DND-41 (cell line): ENCODE measurements around the gene ASPSCR1.

Source experiments
- EZH2 ChIP-seq: IDR thresholded peaks from 3 replicates; pipeline ENCODE4 v1.6.1; 2012; ENCODE audit warnings: borderline replicate concordance, low read depth, mild to moderate bottlenecking, moderate library complexity, low read length, inconsistent platforms; ENCODE audit not compliant: severe bottlenecking
- TF ChIP-seq, protein P1 (sequence below): IDR thresholded peaks from 2 replicates; pipeline ENCODE4 v1.5.1; 2012; ENCODE audit warnings: borderline replicate concordance, low read length, moderate library complexity, mild to moderate bottlenecking; ENCODE audit not compliant: poor library complexity, severe bottlenecking; ENCODE audit errors: extremely low read depth

GRCh38 chr17:82051776-82052637 is 74.6 kb downstream of the ASPSCR1 start, which contains the start of the genes GPS1 and RFNG:
- TF ChIP-seq, protein P1, sequence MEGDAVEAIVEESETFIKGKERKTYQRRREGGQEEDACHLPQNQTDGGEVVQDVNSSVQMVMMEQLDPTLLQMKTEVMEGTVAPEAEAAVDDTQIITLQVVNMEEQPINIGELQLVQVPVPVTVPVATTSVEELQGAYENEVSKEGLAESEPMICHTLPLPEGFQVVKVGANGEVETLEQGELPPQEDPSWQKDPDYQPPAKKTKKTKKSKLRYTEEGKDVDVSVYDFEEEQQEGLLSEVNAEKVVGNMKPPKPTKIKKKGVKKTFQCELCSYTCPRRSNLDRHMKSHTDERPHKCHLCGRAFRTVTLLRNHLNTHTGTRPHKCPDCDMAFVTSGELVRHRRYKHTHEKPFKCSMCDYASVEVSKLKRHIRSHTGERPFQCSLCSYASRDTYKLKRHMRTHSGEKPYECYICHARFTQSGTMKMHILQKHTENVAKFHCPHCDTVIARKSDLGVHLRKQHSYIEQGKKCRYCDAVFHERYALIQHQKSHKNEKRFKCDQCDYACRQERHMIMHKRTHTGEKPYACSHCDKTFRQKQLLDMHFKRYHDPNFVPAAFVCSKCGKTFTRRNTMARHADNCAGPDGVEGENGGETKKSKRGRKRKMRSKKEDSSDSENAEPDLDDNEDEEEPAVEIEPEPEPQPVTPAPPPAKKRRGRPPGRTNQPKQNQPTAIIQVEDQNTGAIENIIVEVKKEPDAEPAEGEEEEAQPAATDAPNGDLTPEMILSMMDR = no peak
- no peak for TF ChIP-seq EZH2
